ENCODE data around the gene IER3.
"Not testable (repeated sequence)": the region's sequence is repeated elsewhere in the genome, so short reads cannot be mapped to it uniquely, and the experiment has no call there.

GRCh38 chr6:30722025-30722279 lies 22.4 kb downstream of the IER3 start:
- not testable (repeated sequence) for TF ChIP-seq JUND (IDR thresholded peaks at IDR 0.05); CTCF (IDR thresholded peaks at IDR 0.05; ENCODE audit: low read depth, low read length, missing input control); EGR1 (IDR thresholded peaks at IDR 0.05; ENCODE audit: low read depth in 2 of 2); ATF3 (IDR thresholded peaks at IDR 0.05); TAF1 (conservative IDR thresholded peaks at IDR 0.05); GABPA (IDR thresholded peaks at IDR 0.05 in 1 of 2, conservative IDR thresholded peaks at IDR 0.05 in 1 of 2); HNF4G (IDR thresholded peaks at IDR 0.05); RAD21 (IDR thresholded peaks at IDR 0.05)
- TF ChIP-seq, protein P1, sequence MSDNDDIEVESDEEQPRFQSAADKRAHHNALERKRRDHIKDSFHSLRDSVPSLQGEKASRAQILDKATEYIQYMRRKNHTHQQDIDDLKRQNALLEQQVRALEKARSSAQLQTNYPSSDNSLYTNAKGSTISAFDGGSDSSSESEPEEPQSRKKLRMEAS (IDR thresholded peaks at IDR 0.05), result not testable (repeated sequence)

Measured in liver (tissue), 3 donors.